ENCODE measurements around the gene CRACDL.
"Not testable (repeated sequence)": the region's sequence is repeated elsewhere in the genome, so short reads cannot be mapped to it uniquely, and the experiment has no call there.

Gene CRACDL

GRCh38 chr2:98776136-98776535, 159.9 kb downstream of the CRACDL start:
- DNase-seq (ENCODE audit: low read depth, low spot score), result no peak

- DNase-seq (ENCODE audit: low read depth, low spot score), result no peak
Measured at GRCh38 chr2:98775146-98775986, 160.7 kb downstream of the CRACDL start.

- no peak for DNase-seq (ENCODE audit: low read depth, low spot score)
Measured at GRCh38 chr2:98773907-98774306, 162.1 kb downstream of the CRACDL start.

- no peak for DNase-seq (ENCODE audit: low read depth, low spot score)
Measured at GRCh38 chr2:98773169-98773568, 162.9 kb downstream of the CRACDL start.

- DNase-seq (ENCODE audit: low read depth, low spot score), result no peak
Measured at GRCh38 chr2:98772536-98772935, 163.5 kb downstream of the CRACDL start.

GRCh38 chr2:98771721-98772524, 164.1 kb downstream of the CRACDL start:
- DNase-seq (ENCODE audit: low read depth, low spot score), result no peak

- DNase-seq (ENCODE audit: low read depth, low spot score), result no peak
Measured at GRCh38 chr2:98771264-98771663, 164.8 kb downstream of the CRACDL start.

- no peak for DNase-seq (ENCODE audit: low read depth, low spot score)
Measured at GRCh38 chr2:98769784-98770183, 166.2 kb downstream of the CRACDL start.

GRCh38 chr2:98769114-98769476, 166.9 kb downstream of the CRACDL start:
- no peak for DNase-seq (ENCODE audit: low read depth, low spot score)

GRCh38 chr2:98768384-98769113, 167.5 kb downstream of the CRACDL start:
- peak; percentile 73 for DNase-seq (ENCODE audit: low read depth, low spot score)

GRCh38 chr2:98764499-98764898, 171.5 kb downstream of the CRACDL start:
- no peak for DNase-seq (ENCODE audit: low read depth, low spot score)

GRCh38 chr2:98763209-98763951, 172.6 kb downstream of the CRACDL start:
- no peak for DNase-seq (ENCODE audit: low read depth, low spot score)

GRCh38 chr2:98761909-98762308, 174.1 kb downstream of the CRACDL start:
- DNase-seq (ENCODE audit: low read depth, low spot score), result no peak

- no peak for DNase-seq (ENCODE audit: low read depth, low spot score)
Measured at GRCh38 chr2:98761267-98761781, 174.7 kb downstream of the CRACDL start.

GRCh38 chr2:98759827-98760625, 176.0 kb downstream of the CRACDL start:
- no peak for DNase-seq (ENCODE audit: low read depth, low spot score)

GRCh38 chr2:98759338-98759737, 176.7 kb downstream of the CRACDL start:
- DNase-seq (ENCODE audit: low read depth, low spot score), result no peak

GRCh38 chr2:98757904-98758421, 178.1 kb downstream of the CRACDL start:
- peak; percentile 31 for DNase-seq (ENCODE audit: low read depth, low spot score)

GRCh38 chr2:98753801-98754200, 182.2 kb downstream of the CRACDL start:
- no peak for DNase-seq (ENCODE audit: low read depth, low spot score)

- DNase-seq (ENCODE audit: low read depth, low spot score), result not testable (repeated sequence)
Measured at GRCh38 chr2:98752711-98753110, 183.3 kb downstream of the CRACDL start.

- no peak for DNase-seq (ENCODE audit: low read depth, low spot score)
Measured at GRCh38 chr2:98751748-98752147, 184.3 kb downstream of the CRACDL start.
